Activated effector memory CD4-positive, alpha-beta T cell treated with Interleukin-2 at 50 U/mL for 16 hours (primary cell): ENCODE measurements around the gene ZNF445.

ENCODE experiments used
- DNase-seq: peaks from one replicate; pipeline ENCODE4 v3.0.0-alpha.2; 2020

Gene ZNF445

GRCh38 chr3:44396200-44397171 lies 81.0 kb downstream of the ZNF445 start:
- no peak for DNase-seq

GRCh38 chr3:44395714-44396113 lies 81.8 kb downstream of the ZNF445 start:
- no peak for DNase-seq

DNA sequence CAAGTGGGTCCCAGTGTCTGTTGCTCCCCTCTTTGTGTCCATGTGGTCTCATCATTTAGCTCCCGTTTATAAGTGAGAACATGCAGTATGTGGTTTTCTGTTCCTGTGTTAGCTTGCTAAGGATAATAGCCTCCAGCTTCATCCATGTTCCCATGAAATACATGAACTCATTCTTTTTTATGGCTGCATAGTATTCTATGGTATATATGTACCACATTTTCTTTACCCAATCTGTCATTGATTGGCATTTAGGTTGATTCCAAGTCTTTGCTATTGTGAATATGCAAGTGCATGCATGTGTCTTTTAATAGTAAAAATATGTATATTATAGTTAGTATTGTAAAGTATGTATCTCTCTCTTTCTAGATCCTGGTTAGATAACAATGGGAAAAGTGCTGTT lies 85.0 kb downstream of the ZNF445 start:
- no peak for DNase-seq

DNA sequence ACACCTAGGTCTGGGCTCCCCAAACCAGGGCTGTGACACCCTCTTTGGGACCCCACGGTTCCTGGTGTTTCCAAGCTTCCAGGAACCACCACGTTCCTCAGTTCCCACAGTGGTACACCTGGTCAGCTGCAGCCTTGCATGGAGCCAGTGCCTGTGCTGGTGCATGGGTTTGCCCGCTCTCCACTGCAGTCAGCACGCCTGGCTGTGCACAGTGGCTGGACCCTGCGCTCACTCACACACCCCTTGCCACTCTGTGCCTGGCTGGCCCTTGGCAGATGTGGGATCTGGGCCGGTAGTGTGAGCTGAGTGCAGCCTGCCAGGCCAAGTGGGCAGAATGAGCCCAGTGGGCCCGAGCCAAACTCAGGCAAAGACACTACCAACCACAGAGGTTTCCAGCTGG lies 90.1 kb downstream of the ZNF445 start:
- no peak for DNase-seq
